ENCODE data around the gene PLEKHO2.

DNA sequence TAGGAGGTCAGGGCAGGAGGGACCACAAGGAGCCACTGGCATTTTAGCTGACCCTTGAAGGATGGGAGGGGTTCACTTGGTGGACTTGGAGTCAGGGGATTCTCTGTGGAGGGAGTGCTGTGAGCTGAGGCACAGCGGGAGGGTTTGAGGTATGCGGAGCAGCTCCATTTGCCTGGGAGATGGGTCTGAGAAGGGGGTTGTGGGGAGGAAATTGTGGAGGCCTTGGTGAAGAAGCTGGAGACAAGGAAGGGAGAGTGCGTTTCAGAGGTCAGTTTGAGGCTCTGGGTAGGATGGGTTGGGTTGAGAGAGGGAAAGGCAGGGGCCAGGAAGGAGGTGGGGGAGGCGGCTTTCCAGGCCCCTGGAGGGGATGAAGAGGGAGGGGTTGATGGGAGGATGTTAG lies 20.2 kb downstream of the PLEKHO2 start:
- no peak for TF ChIP-seq EZH2phosphoT487 (IDR thresholded peaks at IDR 0.05; ENCODE audit: insufficient read depth, low read depth)
- TF ChIP-seq EZH2 (IDR thresholded peaks at IDR 0.05; ENCODE audit: insufficient read depth, poor library complexity, severe bottlenecking): no peak
